GM12864 (cell line): ENCODE data around the gene CHST13.
"Not testable (repeated sequence)": the region's sequence is repeated elsewhere in the genome, so short reads cannot be mapped to it uniquely, and the experiment has no call there.

Source experiments
- DNase-seq: peaks from one replicate; pipeline ENCODE4 v3.0.0-alpha.2; 2011; ENCODE audit warnings: low read depth
- H3K4me3 ChIP-seq: 2 replicates; pipeline ENCODE4 v1.5.1; 2011; ENCODE audit warnings: mild to moderate bottlenecking, low read depth, low read length, control low read depth
- TF ChIP-seq, protein P1 (sequence below): IDR thresholded peaks from 2 replicates; pipeline ENCODE4 v1.5.1; 2011; ENCODE audit warnings: low read depth, mild to moderate bottlenecking, moderate library complexity, low read length, control low read depth, inconsistent platforms; ENCODE audit errors: missing control alignments

Gene CHST13

DNA sequence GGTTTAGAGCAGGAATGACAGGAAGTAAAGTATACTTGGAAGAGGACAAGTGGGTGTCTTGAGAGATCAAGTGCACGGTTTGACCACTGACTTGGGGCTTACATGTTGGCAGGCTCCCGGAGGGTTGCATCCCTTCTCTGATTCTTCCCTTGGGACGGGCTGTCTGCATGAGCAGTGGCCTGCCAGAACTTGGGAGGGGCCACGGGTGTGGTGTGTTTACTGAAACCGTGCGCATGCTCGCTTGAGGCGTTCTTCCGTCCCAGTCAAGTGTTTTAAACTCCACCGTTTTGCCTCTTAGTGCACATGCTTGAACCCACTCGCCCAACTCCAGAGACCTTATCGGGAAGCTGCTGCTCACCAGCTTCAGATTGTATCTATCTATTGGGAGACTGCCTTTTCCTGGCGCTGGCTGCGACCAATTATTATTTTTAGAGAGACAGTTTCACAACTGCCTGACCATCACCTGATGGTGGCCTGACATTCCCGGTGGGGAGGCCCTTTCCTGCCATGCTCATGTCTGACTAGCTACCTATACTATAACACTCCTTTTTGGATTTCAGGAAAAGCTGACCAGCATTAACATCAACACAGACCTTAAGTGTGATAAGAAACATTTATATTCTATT, 49.6 kb downstream of the CHST13 start:
- DNase-seq = no peak
- TF ChIP-seq, protein P1, sequence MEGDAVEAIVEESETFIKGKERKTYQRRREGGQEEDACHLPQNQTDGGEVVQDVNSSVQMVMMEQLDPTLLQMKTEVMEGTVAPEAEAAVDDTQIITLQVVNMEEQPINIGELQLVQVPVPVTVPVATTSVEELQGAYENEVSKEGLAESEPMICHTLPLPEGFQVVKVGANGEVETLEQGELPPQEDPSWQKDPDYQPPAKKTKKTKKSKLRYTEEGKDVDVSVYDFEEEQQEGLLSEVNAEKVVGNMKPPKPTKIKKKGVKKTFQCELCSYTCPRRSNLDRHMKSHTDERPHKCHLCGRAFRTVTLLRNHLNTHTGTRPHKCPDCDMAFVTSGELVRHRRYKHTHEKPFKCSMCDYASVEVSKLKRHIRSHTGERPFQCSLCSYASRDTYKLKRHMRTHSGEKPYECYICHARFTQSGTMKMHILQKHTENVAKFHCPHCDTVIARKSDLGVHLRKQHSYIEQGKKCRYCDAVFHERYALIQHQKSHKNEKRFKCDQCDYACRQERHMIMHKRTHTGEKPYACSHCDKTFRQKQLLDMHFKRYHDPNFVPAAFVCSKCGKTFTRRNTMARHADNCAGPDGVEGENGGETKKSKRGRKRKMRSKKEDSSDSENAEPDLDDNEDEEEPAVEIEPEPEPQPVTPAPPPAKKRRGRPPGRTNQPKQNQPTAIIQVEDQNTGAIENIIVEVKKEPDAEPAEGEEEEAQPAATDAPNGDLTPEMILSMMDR = no peak
- no peak overlapping the region for H3K4me3 ChIP-seq

- TF ChIP-seq, protein P1 = no peak
- no peak overlapping the region for H3K4me3 ChIP-seq
- no peak for DNase-seq
Measured at GRCh38 chr3:126577261-126577660, 53.3 kb downstream of the CHST13 start.

DNA sequence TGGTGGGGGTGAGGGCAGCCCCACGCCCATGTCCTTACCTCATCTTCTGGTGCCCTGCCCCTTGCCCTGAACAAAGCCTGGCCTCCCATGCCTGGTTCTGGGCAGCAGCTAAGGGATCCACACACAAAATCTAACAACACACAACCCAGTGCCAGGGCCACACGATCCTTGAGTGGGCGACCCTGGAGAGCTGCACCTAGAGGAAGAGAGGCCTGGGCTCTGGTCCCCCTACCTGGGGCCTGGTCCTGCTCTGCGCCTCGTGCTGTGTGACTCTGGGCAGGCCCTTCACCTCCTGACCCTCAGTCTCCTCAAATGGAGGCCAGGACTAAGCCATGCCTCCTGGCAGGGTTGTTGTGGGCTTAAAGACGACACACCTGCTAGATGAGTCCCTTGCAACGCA, 54.7 kb downstream of the CHST13 start:
- no peak overlapping the region for H3K4me3 ChIP-seq
- TF ChIP-seq, protein P1 = no peak
- DNase-seq = no peak

DNA sequence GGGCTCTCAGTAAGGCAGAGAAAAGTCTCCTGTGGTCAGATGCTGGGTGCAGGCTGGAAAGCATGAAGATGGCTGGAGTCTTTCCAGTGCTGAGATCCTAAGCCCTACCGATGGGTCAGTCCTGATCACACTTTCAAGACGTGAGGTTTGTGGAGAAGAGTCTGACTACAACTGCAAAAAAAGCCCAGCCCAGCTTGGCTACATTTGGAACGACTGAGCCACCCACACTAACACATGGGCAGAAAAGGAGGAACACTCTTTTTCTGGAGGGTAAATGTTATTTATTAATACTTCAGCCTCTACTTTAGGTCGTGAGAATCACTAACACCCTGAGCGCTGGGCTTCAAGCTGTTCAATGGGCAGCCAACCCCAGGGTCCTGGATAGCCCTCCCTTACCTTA, 56.8 kb downstream of the CHST13 start:
- no peak overlapping the region for H3K4me3 ChIP-seq
- DNase-seq = no peak
- TF ChIP-seq, protein P1 = no peak

DNA sequence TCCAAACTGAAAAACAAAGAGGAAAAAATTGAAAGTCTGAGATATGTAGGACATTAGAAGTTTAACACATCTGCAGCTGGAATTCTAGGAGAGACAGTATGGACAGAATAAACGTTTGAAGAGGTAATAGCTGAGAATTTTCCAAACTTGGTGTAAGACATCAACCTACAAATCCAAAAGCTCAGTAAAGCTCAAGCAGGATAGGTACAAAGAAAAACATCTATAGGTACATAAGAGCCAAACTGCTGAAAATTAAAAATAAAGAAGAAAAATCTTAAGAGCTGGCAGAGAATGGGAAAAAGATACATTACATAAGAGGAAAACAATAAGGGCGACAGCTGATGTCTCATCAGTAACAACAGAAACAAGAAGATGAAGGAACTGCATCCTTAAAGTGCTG, 57.6 kb downstream of the CHST13 start:
- TF ChIP-seq, protein P1 = no peak

GRCh38 chr3:126582311-126582710, 58.4 kb downstream of the CHST13 start:
- TF ChIP-seq, protein P1 = no peak
- no peak for DNase-seq
- no peak overlapping the region for H3K4me3 ChIP-seq

More for the DNA sequence above, 57.6 kb downstream of the CHST13 start:
- no peak for DNase-seq
- no peak overlapping the region for H3K4me3 ChIP-seq

- not testable (repeated sequence) for DNase-seq, H3K4me3 ChIP-seq
Measured at GRCh38 chr3:126591515-126591914, 67.6 kb downstream of the CHST13 start.
